WTC11 (cell line): ENCODE measurements around the gene OR6K3.

Source experiments
- FOXP4 ChIP-seq: sonication (generic); formaldehyde crosslinking; IDR thresholded peaks from 2 replicates; pipeline ENCODE4 v1.8.0; 2022; ENCODE audit warnings: mild to moderate bottlenecking, missing genetic modification reagents
- PREB ChIP-seq: sonication (generic); formaldehyde crosslinking; IDR thresholded peaks from 2 replicates; pipeline ENCODE4 v1.8.1; 2022; ENCODE audit warnings: mild to moderate bottlenecking, missing genetic modification reagents, moderate library complexity, borderline replicate concordance
- TP53 ChIP-seq: sonication (generic); formaldehyde crosslinking; IDR thresholded peaks from 2 replicates; pipeline ENCODE4 v1.8.1; 2023; ENCODE audit warnings: mild to moderate bottlenecking, missing genetic modification reagents
- TF ChIP-seq, protein P1 (sequence below): fragments of 200-600 bp; IDR thresholded peaks from 2 replicates; pipeline ENCODE4 v1.8.0; 2022; ENCODE audit warnings: antibody characterized with exemption
- TF ChIP-seq, protein P2 (sequence below): fragments of 250-450 bp; sonication (Bioruptor Pico); IDR thresholded peaks from 2 replicates; pipeline ENCODE4 v1.9.0; 2021; ENCODE audit warnings: mild to moderate bottlenecking

DNA sequence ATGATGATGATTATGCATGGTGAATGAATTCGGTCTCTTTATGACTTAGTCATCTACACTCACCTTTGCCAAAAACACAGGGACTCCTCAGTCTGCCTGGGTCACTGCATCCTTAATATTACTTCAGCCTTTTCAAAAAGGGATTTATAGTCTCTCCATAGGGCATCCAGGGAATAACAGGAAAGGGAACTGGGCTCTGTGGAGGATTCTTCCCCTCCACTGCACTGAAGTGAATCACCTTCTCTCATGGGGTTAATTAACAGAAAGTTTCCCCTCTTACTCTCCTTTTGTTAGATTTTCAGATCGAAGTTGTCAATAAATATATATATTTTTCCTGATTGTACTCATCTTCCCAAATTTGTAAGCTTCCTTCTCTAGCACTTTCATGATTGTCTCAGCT, at the start of gene OR6K3:
- TF ChIP-seq FOXP4 (CRISPR knock-in tag), result no peak
- TF ChIP-seq, protein P1, sequence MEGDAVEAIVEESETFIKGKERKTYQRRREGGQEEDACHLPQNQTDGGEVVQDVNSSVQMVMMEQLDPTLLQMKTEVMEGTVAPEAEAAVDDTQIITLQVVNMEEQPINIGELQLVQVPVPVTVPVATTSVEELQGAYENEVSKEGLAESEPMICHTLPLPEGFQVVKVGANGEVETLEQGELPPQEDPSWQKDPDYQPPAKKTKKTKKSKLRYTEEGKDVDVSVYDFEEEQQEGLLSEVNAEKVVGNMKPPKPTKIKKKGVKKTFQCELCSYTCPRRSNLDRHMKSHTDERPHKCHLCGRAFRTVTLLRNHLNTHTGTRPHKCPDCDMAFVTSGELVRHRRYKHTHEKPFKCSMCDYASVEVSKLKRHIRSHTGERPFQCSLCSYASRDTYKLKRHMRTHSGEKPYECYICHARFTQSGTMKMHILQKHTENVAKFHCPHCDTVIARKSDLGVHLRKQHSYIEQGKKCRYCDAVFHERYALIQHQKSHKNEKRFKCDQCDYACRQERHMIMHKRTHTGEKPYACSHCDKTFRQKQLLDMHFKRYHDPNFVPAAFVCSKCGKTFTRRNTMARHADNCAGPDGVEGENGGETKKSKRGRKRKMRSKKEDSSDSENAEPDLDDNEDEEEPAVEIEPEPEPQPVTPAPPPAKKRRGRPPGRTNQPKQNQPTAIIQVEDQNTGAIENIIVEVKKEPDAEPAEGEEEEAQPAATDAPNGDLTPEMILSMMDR, result no peak
- TF ChIP-seq, protein P2, sequence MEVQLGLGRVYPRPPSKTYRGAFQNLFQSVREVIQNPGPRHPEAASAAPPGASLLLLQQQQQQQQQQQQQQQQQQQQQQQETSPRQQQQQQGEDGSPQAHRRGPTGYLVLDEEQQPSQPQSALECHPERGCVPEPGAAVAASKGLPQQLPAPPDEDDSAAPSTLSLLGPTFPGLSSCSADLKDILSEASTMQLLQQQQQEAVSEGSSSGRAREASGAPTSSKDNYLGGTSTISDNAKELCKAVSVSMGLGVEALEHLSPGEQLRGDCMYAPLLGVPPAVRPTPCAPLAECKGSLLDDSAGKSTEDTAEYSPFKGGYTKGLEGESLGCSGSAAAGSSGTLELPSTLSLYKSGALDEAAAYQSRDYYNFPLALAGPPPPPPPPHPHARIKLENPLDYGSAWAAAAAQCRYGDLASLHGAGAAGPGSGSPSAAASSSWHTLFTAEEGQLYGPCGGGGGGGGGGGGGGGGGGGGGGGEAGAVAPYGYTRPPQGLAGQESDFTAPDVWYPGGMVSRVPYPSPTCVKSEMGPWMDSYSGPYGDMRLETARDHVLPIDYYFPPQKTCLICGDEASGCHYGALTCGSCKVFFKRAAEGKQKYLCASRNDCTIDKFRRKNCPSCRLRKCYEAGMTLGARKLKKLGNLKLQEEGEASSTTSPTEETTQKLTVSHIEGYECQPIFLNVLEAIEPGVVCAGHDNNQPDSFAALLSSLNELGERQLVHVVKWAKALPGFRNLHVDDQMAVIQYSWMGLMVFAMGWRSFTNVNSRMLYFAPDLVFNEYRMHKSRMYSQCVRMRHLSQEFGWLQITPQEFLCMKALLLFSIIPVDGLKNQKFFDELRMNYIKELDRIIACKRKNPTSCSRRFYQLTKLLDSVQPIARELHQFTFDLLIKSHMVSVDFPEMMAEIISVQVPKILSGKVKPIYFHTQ (CRISPR knock-in tag), result no peak
- TF ChIP-seq PREB (CRISPR knock-in tag), result no peak
- no peak for TF ChIP-seq TP53
